Body of pancreas (tissue), 4 donors: ENCODE measurements around the gene PKP1. TPM values are rescaled to one million over a fixed set of nuclear protein-coding genes. Genes with fewer than 3 reads are reported as not detected.

Source experiments
- ATAC-seq: fragments of 150-250 bp; one replicate; pipeline ENCODE4 v1.9.1; 2016
- DNase-seq, 4 donors: peaks; one replicate each; pipeline ENCODE4 v3.0.0-alpha.2; 2019
- H3K27ac ChIP-seq, 4 donors: fragments of 200-600 bp; sonication (generic); 1 replicate in 3 of 4; 2 replicates in 1 of 4; pipeline versions ENCODE4 v1.5.1 to v1.6.1; 2016 to 2019; ENCODE audit warnings: mild to moderate bottlenecking in 1 of 4, mixed read lengths in 1 of 4, moderate library complexity in 1 of 4
- H3K27me3 ChIP-seq, 2 donors: fragments of 200-600 bp; sonication (generic); one replicate each; pipeline ENCODE4 v1.6.0; 2016; ENCODE audit warnings: mild to moderate bottlenecking in 1 of 2
- H3K36me3 ChIP-seq, 2 donors: fragments of 200-600 bp; sonication (generic); replicated peaks in 1 of 2; 2 replicates each; pipeline ENCODE4 v1.5.1; 2016; ENCODE audit warnings: low read depth in 2 of 2; ENCODE audit not compliant: insufficient read depth in 1 of 2
- H3K4me1 ChIP-seq: fragments of 200-600 bp; sonication (generic); one replicate; pipeline ENCODE4 v1.6.0; 2016
- H3K4me3 ChIP-seq, 2 donors: fragments of 200-600 bp; sonication (generic); 1 replicate in 1 of 2; 2 replicates in 1 of 2; pipeline ENCODE4 v1.5.1; 2016 to 2019
- H3K9me3 ChIP-seq, 3 donors: fragments of 200-600 bp; sonication (generic); 1 replicate in 2 of 3; 2 replicates in 1 of 3; pipeline ENCODE4 v1.5.1; 2016
- CTCF ChIP-seq, 7 experiments: fragments of 450-650 bp in 4 of 7; fragments of 200-600 bp in 3 of 7; sonication (generic) in 3 of 7; IDR thresholded peaks; one replicate each; pipeline ENCODE4 v1.5.1; 2016 to 2019; ENCODE audit warnings: antibody characterized with exemption in 7 of 7
- POLR2A ChIP-seq, 3 donors: fragments of 450-650 bp; IDR thresholded peaks; one replicate each; pipeline ENCODE4 v1.6.1; 2016; ENCODE audit warnings: antibody characterized with exemption in 3 of 3, mild to moderate bottlenecking in 2 of 3
- WGBS, 2 donors: methylation state at CpG; one replicate each; pipeline ENCODE4 v1.1.5; 2017; 5-methylcytosine and 5-hydroxymethylcytosine counted together
- intact Hi-C: fragments of 100-400 bp; cut with DNase I; formaldehyde crosslinking; loops from one replicate; pipeline ENCODE4 v1.15.1; 2023
- total RNA-seq, 2 donors: library from RNA; depleted of rRNA; stranded (reverse); fragments of >200 nt; gene quantifications; one replicate each; pipeline ENCODE4 v1.1.0, GENCODE V29; 2016

Gene PKP1
- total RNA-seq, 2 donors from 2014 or later = 0.33 TPM; not detected in 1

- no peaks in the 10 kb centered on the region for H3K36me3 ChIP-seq
- no peaks in the 10 kb centered on the region for H3K27me3 ChIP-seq
- no peak overlapping the region for H3K4me3 ChIP-seq
- ATAC-seq (no peak), DNase-seq (no peak)
- intact Hi-C loops = no loop called here
- H3K9me3 ChIP-seq = no peaks in the 10 kb centered on the region
- no peak for TF ChIP-seq CTCF (IDR thresholded peaks at IDR 0.05)
- no peak for TF ChIP-seq POLR2A (IDR thresholded peaks at IDR 0.05)
- 73 to 78% methylated on average over 2 of the region's 2 CpGs for WGBS, 2 donors
- H3K4me1 ChIP-seq = no peaks in the 10 kb centered on the region
- no peak overlapping the region for H3K27ac ChIP-seq
Observed at GRCh38 chr1:201294876-201295275, 11.6 kb downstream of the PKP1 start.

GRCh38 chr1:201295346-201295745 lies 12.0 kb downstream of the PKP1 start:
- 78 to 83% methylated on average over 4 of the region's 4 CpGs for WGBS, 2 donors
- no peak for DNase-seq
- no peaks in the 10 kb centered on the region for H3K27me3 ChIP-seq
- no peak overlapping the region for H3K4me3 ChIP-seq
- no peak for TF ChIP-seq CTCF (IDR thresholded peaks at IDR 0.05)
- TF ChIP-seq POLR2A (IDR thresholded peaks at IDR 0.05) = no peak
- H3K27ac ChIP-seq = no peak overlapping the region
- no peaks in the 10 kb centered on the region for H3K9me3 ChIP-seq
- intact Hi-C loops = no loop called here
- no peaks in the 10 kb centered on the region for H3K36me3 ChIP-seq
- no peak for ATAC-seq
- no peaks in the 10 kb centered on the region for H3K4me1 ChIP-seq

GRCh38 chr1:201295861-201296260 lies 12.6 kb downstream of the PKP1 start:
- Histone ChIP-seq H3K27ac (no peak overlapping the region), H3K27me3 (no peaks in the 10 kb centered on the region), H3K36me3 (no peaks in the 10 kb centered on the region), H3K4me1 (no peaks in the 10 kb centered on the region), H3K9me3 (no peaks in the 10 kb centered on the region), H3K4me3 (no peak overlapping the region)
- ATAC-seq = no peak
- DNase-seq = no peak
- intact Hi-C loops = no loop called here
- 63 to 64% methylated on average over 3 of the region's 3 CpGs for WGBS, 2 donors
- TF ChIP-seq CTCF (IDR thresholded peaks at IDR 0.05) (no peak), POLR2A (IDR thresholded peaks at IDR 0.05) (no peak)

- Histone ChIP-seq H3K4me3 (no peak overlapping the region), H3K4me1 (no peaks in the 10 kb centered on the region), H3K27ac (no peak overlapping the region), H3K36me3 (no peaks in the 10 kb centered on the region), H3K9me3 (no peaks in the 10 kb centered on the region), H3K27me3 (no peaks in the 10 kb centered on the region)
- TF ChIP-seq POLR2A (IDR thresholded peaks at IDR 0.05) (no peak), CTCF (IDR thresholded peaks at IDR 0.05) (no peak)
- DNase-seq (no peak), ATAC-seq (no peak)
- 74 to 75% methylated on average over 4 of the region's 4 CpGs for WGBS, 2 donors
- intact Hi-C loops = no loop called here
Observed at GRCh38 chr1:201296352-201296751, 13.0 kb downstream of the PKP1 start.
